WERI-Rb-1 (cell line): Measurements from ENCODE around the gene ANXA8.
"Not testable (repeated sequence)": the region's sequence is repeated elsewhere in the genome, so short reads cannot be mapped to it uniquely, and the experiment has no call there.

Source experiments
- DNase-seq: peaks from one replicate; pipeline ENCODE4 v3.0.0-alpha.2; 2020
- H3K27ac ChIP-seq: fragments of 250-450 bp; sonication (Bioruptor Pico); 2 replicates; pipeline ENCODE4 v1.5.1; 2020; ENCODE audit warnings: mild to moderate bottlenecking, moderate library complexity
- H3K27me3 ChIP-seq: fragments of 250-450 bp; sonication (Bioruptor Pico); 2 replicates; pipeline ENCODE4 v1.5.1; 2021; ENCODE audit warnings: mild to moderate bottlenecking, low read depth, moderate library complexity; ENCODE audit not compliant: insufficient read depth, severe bottlenecking
- H3K36me3 ChIP-seq: fragments of 250-450 bp; sonication (Bioruptor Pico); 2 replicates; pipeline ENCODE4 v1.5.1; 2020; ENCODE audit warnings: mild to moderate bottlenecking, moderate library complexity
- H3K4me3 ChIP-seq: 2 replicates; pipeline ENCODE4 v1.5.1; 2011; ENCODE audit warnings: low read depth, mild to moderate bottlenecking, control low read depth, low read length
- H3K9me3 ChIP-seq: fragments of 250-450 bp; sonication (Bioruptor Pico); 2 replicates; pipeline ENCODE4 v1.5.1; 2021; ENCODE audit warnings: mild to moderate bottlenecking, moderate library complexity; ENCODE audit not compliant: severe bottlenecking
- CTCF ChIP-seq: IDR thresholded peaks from 2 replicates; pipeline ENCODE4 v1.5.1; 2011; ENCODE audit warnings: low read depth, mild to moderate bottlenecking, control low read depth, inconsistent platforms, low read length

ANXA8 gene

GRCh38 chr10:47458466-47459154, 25.3 kb downstream of the ANXA8 start:
- Histone ChIP-seq H3K27me3 (no peaks in the 10 kb centered on the region), H3K27ac (no peak overlapping the region), H3K36me3 (no peaks in the 10 kb centered on the region), H3K9me3 (no peaks in the 10 kb centered on the region), H3K4me3 (no peak overlapping the region)
- DNase-seq, result no peak
- TF ChIP-seq CTCF, result no peak

GRCh38 chr10:47457826-47458225, 26.1 kb downstream of the ANXA8 start:
- Histone ChIP-seq H3K9me3 (no peaks in the 10 kb centered on the region), H3K36me3 (no peaks in the 10 kb centered on the region), H3K27me3 (no peaks in the 10 kb centered on the region), H3K4me3 (no peak overlapping the region), H3K27ac (no peak overlapping the region)
- no peak for TF ChIP-seq CTCF
- no peak for DNase-seq

- Histone ChIP-seq H3K9me3 (no peaks in the 10 kb centered on the region), H3K4me3 (no peak overlapping the region), H3K27me3 (no peaks in the 10 kb centered on the region), H3K36me3 (no peaks in the 10 kb centered on the region), H3K27ac (no peak overlapping the region)
- no peak for DNase-seq
- TF ChIP-seq CTCF, result no peak
Measured at GRCh38 chr10:47457528-47457820, 26.4 kb downstream of the ANXA8 start.

GRCh38 chr10:47456794-47457527, 27.0 kb downstream of the ANXA8 start:
- Histone ChIP-seq H3K36me3 (no peaks in the 10 kb centered on the region), H3K27ac (no peak overlapping the region), H3K27me3 (no peaks in the 10 kb centered on the region), H3K4me3 (no peak overlapping the region), H3K9me3 (no peaks in the 10 kb centered on the region)
- TF ChIP-seq CTCF, result no peak
- no peak for DNase-seq

GRCh38 chr10:47456079-47456785, 27.7 kb downstream of the ANXA8 start:
- no peaks in the 10 kb centered on the region for H3K36me3 ChIP-seq
- H3K27ac ChIP-seq, result no peak overlapping the region
- no peaks in the 10 kb centered on the region for H3K9me3 ChIP-seq
- H3K27me3 ChIP-seq, result no peaks in the 10 kb centered on the region
- H3K4me3 ChIP-seq, result no peak overlapping the region
- DNase-seq, result no peak
- TF ChIP-seq CTCF, result no peak

GRCh38 chr10:47455350-47456078, 28.4 kb downstream of the ANXA8 start:
- H3K4me3 ChIP-seq, H3K27me3 ChIP-seq, H3K9me3 ChIP-seq, H3K36me3 ChIP-seq: not testable (repeated sequence)
- peak; percentile 52 for DNase-seq
- peak overlapping the region; percentile 14; the same call in 1 of the 2 replicates for H3K27ac ChIP-seq
